HCT116 (cell line): ENCODE results near the gene SLC6A17. TPM values are rescaled to one million over a fixed set of nuclear protein-coding genes. Genes with fewer than 3 reads are reported as not detected.

Experiments
- ATAC-seq: fragments of 200-7000 bp; cut with Tn5 transposase; 2 replicates; pipeline ENCODE4 v1.9.1; 2020; ENCODE audit warnings: mild to moderate bottlenecking, moderate library complexity
- BruUV-seq: library from RNA; stranded (reverse); fragments of 400-500 nt; replicated peaks from 2 replicates; lab custom pipeline; 2021; lab: Mats Ljungman, UMichigan
- CTCF ChIA-PET: fragments of 300-600 bp; sonication (Branson Sonifier 250); formaldehyde crosslinking; loops from one replicate; lab custom pipeline; 2021; ENCODE audit warnings: antibody characterized with exemption; lab: Charles Lee
- POLR2A ChIA-PET: fragments of 300-600, 350-600 bp; sonication (Branson Sonifier 250); formaldehyde crosslinking; loops from one replicate; lab custom pipeline; 2021; ENCODE audit warnings: antibody characterized with exemption; lab: Charles Lee
- RAD21 ChIA-PET, 2 experiments: fragments of 300-600 bp; sonication (Branson Sonifier 250); formaldehyde crosslinking; loops; one replicate each; lab custom pipeline; 2023; ENCODE audit warnings: low total read pairs in 2 of 2; ENCODE audit not compliant: uncharacterized antibody in 2 of 2, unreplicated experiment in 2 of 2, low non-redundant PET in 1 of 2; lab: Charles Lee
- DNase-seq: peaks from one replicate; pipeline ENCODE4 v3.0.0-alpha.2; 2010; ENCODE audit warnings: low read depth, low spot score
- H2AFZ ChIP-seq: fragments of 200-600 bp; shearing (Covaris generic), sonication (generic); 2 replicates; pipeline ENCODE4 v1.6.1; 2017; ENCODE audit warnings: low read depth, mixed run types, mixed read lengths, antibody characterized with exemption, low read length; ENCODE audit not compliant: poor library complexity, severe bottlenecking
- H3K27ac ChIP-seq: 2 replicates; pipeline ENCODE4 v1.5.1; 2012; ENCODE audit warnings: low read depth, low read length
- H3K27me3 ChIP-seq: fragments of 200-600 bp; sonication (generic); 2 replicates; pipeline ENCODE4 v1.6.1; 2016; ENCODE audit warnings: mixed run types, low read length, mixed read lengths; ENCODE audit not compliant: insufficient read depth
- H3K36me3 ChIP-seq, 2 experiments: fragments of 200-500 bp in 1 of 2; fragments of 200-600 bp in 1 of 2; sonication (Bioruptor generic) in 1 of 2; sonication (generic) in 1 of 2; 2 replicates each; pipeline versions ENCODE4 v1.5.1 to v1.6.1; 2014 to 2016; ENCODE audit warnings: low read length in 2 of 2, inconsistent platforms in 1 of 2, mixed read lengths in 1 of 2, mixed run types in 1 of 2; ENCODE audit not compliant: insufficient read depth in 2 of 2, control insufficient read depth in 1 of 2
- H3K4me1 ChIP-seq, 2 experiments: fragments of 200-600 bp in 1 of 2; sonication (generic) in 1 of 2; 2 replicates each; pipeline versions ENCODE4 v1.5.1 to v1.6.1; 2012 to 2017; ENCODE audit warnings: low read length in 2 of 2, inconsistent platforms in 1 of 2, mild to moderate bottlenecking in 1 of 2, mixed read lengths in 1 of 2, mixed run types in 1 of 2, moderate library complexity in 1 of 2; ENCODE audit not compliant: insufficient read depth in 2 of 2, control insufficient read depth in 1 of 2
- H3K4me2 ChIP-seq: fragments of 200-600 bp; sonication (generic); 2 replicates; pipeline ENCODE4 v1.6.1; 2017; ENCODE audit warnings: mixed run types, low read length, mixed read lengths
- H3K4me3 ChIP-seq, 2 experiments: fragments of 200-600 bp in 1 of 2; sonication (generic) in 1 of 2; replicated peaks in 1 of 2; 2 replicates each; pipeline ENCODE4 v1.5.1; 2011 to 2016; ENCODE audit warnings: low read length in 2 of 2, control low read depth in 1 of 2, low read depth in 1 of 2, mild to moderate bottlenecking in 1 of 2, mixed read lengths in 1 of 2, mixed run types in 1 of 2
- H3K79me2 ChIP-seq: fragments of 200-600 bp; sonication (generic); 2 replicates; pipeline ENCODE4 v1.6.1; 2017; ENCODE audit warnings: mild to moderate bottlenecking, mixed run types, low read length, moderate library complexity, mixed read lengths; ENCODE audit not compliant: insufficient read depth
- H3K9ac ChIP-seq: fragments of 200-600 bp; sonication (generic); 2 replicates; pipeline ENCODE4 v1.6.1; 2016; ENCODE audit warnings: low read length, mixed read lengths
- H3K9me2 ChIP-seq: fragments of 200-600 bp; sonication (generic), shearing (Covaris generic); 2 replicates; pipeline ENCODE4 v1.6.1; 2017; ENCODE audit warnings: mixed run types, mild to moderate bottlenecking, moderate library complexity; ENCODE audit not compliant: insufficient read depth
- H3K9me3 ChIP-seq, 2 experiments: fragments of 200-500 bp in 1 of 2; fragments of 200-600 bp in 1 of 2; sonication (Bioruptor generic) in 1 of 2; sonication (generic) in 1 of 2; 2 replicates each; pipeline ENCODE4 v1.6.1; 2014 to 2017; ENCODE audit warnings: low read length in 2 of 2, mixed read lengths in 2 of 2, inconsistent platforms in 1 of 2, low read depth in 1 of 2, mild to moderate bottlenecking in 1 of 2, mixed run types in 1 of 2, moderate library complexity in 1 of 2; ENCODE audit not compliant: control insufficient read depth in 1 of 2, insufficient read depth in 1 of 2
- H4K20me1 ChIP-seq: fragments of 200-600 bp; sonication (generic), shearing (Covaris generic); 2 replicates; pipeline ENCODE4 v1.6.1; 2017; ENCODE audit warnings: mixed run types, mild to moderate bottlenecking, moderate library complexity; ENCODE audit not compliant: insufficient read depth
- CBX3 ChIP-seq: IDR thresholded peaks from 2 replicates; pipeline ENCODE4 v1.6.1; 2012; ENCODE audit warnings: low read depth
- CEBPB ChIP-seq: IDR thresholded peaks from 2 replicates; pipeline ENCODE4 v1.6.1; 2012; ENCODE audit warnings: low read depth
- EGR1 ChIP-seq: IDR thresholded peaks from 2 replicates; pipeline ENCODE4 v1.6.1; 2012; ENCODE audit warnings: low read depth
- ELF1 ChIP-seq: IDR thresholded peaks from 2 replicates; pipeline ENCODE4 v1.6.1; 2012; ENCODE audit warnings: low read depth, borderline replicate concordance
- EZH2 ChIP-seq: fragments of 200-600 bp; sonication (generic); IDR thresholded peaks from 2 replicates; pipeline ENCODE4 v1.6.1; 2017; ENCODE audit warnings: antibody characterized with exemption, mixed run types
- EZH2phosphoT487 ChIP-seq: fragments of 200-600 bp; IDR thresholded peaks from 2 replicates; pipeline ENCODE4 v1.6.1; 2018; ENCODE audit warnings: antibody characterized with exemption, borderline replicate concordance
- FOSL1 ChIP-seq: IDR thresholded peaks from 2 replicates; pipeline ENCODE4 v1.6.1; 2012; ENCODE audit warnings: low read depth
- POLR2A ChIP-seq: IDR thresholded peaks from 2 replicates; pipeline ENCODE4 v1.7.0; 2011; ENCODE audit warnings: borderline replicate concordance; ENCODE audit not compliant: insufficient read depth, insufficient read length; ENCODE audit errors: extremely low read depth
- POLR2AphosphoS5 ChIP-seq: IDR thresholded peaks from 2 replicates; pipeline ENCODE4 v1.6.1; 2011; ENCODE audit warnings: mild to moderate bottlenecking, low read depth, low read length, moderate library complexity
- RAD21 ChIP-seq: IDR thresholded peaks from 2 replicates; pipeline ENCODE4 v1.6.1; 2012; ENCODE audit warnings: low read depth, mild to moderate bottlenecking
- SP1 ChIP-seq: IDR thresholded peaks from 2 replicates; pipeline ENCODE4 v1.6.1; 2012; ENCODE audit warnings: low read depth
- SRF ChIP-seq: IDR thresholded peaks from 2 replicates; pipeline ENCODE4 v1.6.1; 2012; ENCODE audit warnings: low read depth
- TCF7L2 ChIP-seq: IDR thresholded peaks from 2 replicates; pipeline ENCODE4 v1.7.0; 2011; ENCODE audit warnings: borderline replicate concordance, inconsistent platforms; ENCODE audit not compliant: insufficient read depth, insufficient read length; ENCODE audit errors: extremely low read depth
- YY1 ChIP-seq: IDR thresholded peaks from 2 replicates; pipeline ENCODE4 v1.6.1; 2011; ENCODE audit warnings: low read length, low read depth, moderate library complexity, mild to moderate bottlenecking; ENCODE audit not compliant: insufficient replicate concordance; ENCODE audit errors: extremely low read depth
- ZNF274 ChIP-seq: fragments of 200-500 bp; sonication (Bioruptor generic); IDR thresholded peaks from 2 replicates; pipeline ENCODE4 v1.6.1; 2014; ENCODE audit warnings: mild to moderate bottlenecking, low read depth, low read length, inconsistent platforms
- intact Hi-C: fragments of 100-400 bp; cut with micrococcal nuclease; formaldehyde crosslinking; loops from 2 replicates; pipeline ENCODE4 v1.10.0; 2022
- total RNA-seq: library from RNA; stranded (reverse); gene quantifications from one replicate; pipeline ENCODE4 v1.2.1, GENCODE V29; 2021; ENCODE audit not compliant: unreplicated experiment
- TF ChIP-seq, protein P1 (sequence below): IDR thresholded peaks from 2 replicates; pipeline ENCODE4 v1.6.1; 2012; ENCODE audit warnings: low read depth
- TF ChIP-seq, protein P2 (sequence below): IDR thresholded peaks from 2 replicates; pipeline ENCODE4 v1.6.1; 2011; ENCODE audit warnings: mild to moderate bottlenecking, low read length, moderate library complexity; ENCODE audit not compliant: insufficient replicate concordance; ENCODE audit errors: extremely low read depth
- TF ChIP-seq, protein P3 (sequence below), 3 experiments: fragments of 200-600 bp in 1 of 3; sonication (generic) in 1 of 3; IDR thresholded peaks in 2 of 3; conservative IDR thresholded peaks in 1 of 3; 2 replicates each; pipeline ENCODE4 v1.5.1; 2012 to 2017; ENCODE audit warnings: low read depth in 2 of 3, low read length in 2 of 3, antibody characterized with exemption in 1 of 3, borderline replicate concordance in 1 of 3, control low read depth in 1 of 3, mild to moderate bottlenecking in 1 of 3, mixed read lengths in 1 of 3, mixed run types in 1 of 3, moderate library complexity in 1 of 3; ENCODE audit not compliant: insufficient read depth in 1 of 3

SLC6A17 gene
- total RNA-seq, 1 experiment from 2014 or later = 10.5 TPM

DNA sequence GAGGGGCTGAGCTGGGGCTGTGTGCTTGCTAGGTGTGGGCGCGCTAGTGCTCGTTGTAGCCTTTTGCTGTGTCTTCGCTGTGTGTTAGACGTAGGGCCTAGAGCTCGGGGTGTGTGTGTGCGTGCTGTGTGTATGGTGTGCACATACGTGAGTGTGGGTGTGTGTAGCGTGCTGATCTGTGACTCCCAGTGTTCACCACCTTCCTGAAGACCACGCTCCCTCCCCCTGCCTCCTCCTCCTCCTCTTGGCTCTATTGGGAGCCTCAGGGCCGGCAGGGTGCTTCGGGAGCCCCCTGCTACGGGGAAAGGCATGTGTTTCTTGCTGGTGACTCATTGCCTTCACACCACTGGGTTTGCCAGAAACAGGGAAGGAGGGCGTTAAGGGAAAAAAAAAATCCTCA lies 50.4 kb downstream of the SLC6A17 start:
- POLR2A ChIA-PET = no interaction called here
- H3K4me3 ChIP-seq = no peak overlapping the region
- H3K4me1 ChIP-seq = peaks cover 0 to 15% of the 10 kb centered on the region in 2 experiments; a peak in 2 of 4 replicates
- H3K9ac ChIP-seq = no peak overlapping the region
- DNase-seq (no peak), ATAC-seq (no peak)
- H3K4me2 ChIP-seq = no peak overlapping the region
- RAD21 ChIA-PET = no interaction called here
- no peaks in the 10 kb centered on the region for H3K36me3 ChIP-seq
- H3K27ac ChIP-seq = no peak overlapping the region
- no peaks in the 10 kb centered on the region for H4K20me1 ChIP-seq
- TF ChIP-seq ELF1 (no peak), FOSL1 (no peak), EGR1 (no peak), SP1 (no peak), CEBPB (no peak), EZH2phosphoT487 (no peak), CBX3 (no peak), TCF7L2 (no peak), ZNF274 (no peak), SRF (no peak), EZH2 (no peak), RAD21 (no peak), POLR2A (no peak), POLR2AphosphoS5 (no peak), YY1 (no peak)
- TF ChIP-seq, protein P1, sequence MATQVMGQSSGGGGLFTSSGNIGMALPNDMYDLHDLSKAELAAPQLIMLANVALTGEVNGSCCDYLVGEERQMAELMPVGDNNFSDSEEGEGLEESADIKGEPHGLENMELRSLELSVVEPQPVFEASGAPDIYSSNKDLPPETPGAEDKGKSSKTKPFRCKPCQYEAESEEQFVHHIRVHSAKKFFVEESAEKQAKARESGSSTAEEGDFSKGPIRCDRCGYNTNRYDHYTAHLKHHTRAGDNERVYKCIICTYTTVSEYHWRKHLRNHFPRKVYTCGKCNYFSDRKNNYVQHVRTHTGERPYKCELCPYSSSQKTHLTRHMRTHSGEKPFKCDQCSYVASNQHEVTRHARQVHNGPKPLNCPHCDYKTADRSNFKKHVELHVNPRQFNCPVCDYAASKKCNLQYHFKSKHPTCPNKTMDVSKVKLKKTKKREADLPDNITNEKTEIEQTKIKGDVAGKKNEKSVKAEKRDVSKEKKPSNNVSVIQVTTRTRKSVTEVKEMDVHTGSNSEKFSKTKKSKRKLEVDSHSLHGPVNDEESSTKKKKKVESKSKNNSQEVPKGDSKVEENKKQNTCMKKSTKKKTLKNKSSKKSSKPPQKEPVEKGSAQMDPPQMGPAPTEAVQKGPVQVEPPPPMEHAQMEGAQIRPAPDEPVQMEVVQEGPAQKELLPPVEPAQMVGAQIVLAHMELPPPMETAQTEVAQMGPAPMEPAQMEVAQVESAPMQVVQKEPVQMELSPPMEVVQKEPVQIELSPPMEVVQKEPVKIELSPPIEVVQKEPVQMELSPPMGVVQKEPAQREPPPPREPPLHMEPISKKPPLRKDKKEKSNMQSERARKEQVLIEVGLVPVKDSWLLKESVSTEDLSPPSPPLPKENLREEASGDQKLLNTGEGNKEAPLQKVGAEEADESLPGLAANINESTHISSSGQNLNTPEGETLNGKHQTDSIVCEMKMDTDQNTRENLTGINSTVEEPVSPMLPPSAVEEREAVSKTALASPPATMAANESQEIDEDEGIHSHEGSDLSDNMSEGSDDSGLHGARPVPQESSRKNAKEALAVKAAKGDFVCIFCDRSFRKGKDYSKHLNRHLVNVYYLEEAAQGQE = no peak
- TF ChIP-seq, protein P2, sequence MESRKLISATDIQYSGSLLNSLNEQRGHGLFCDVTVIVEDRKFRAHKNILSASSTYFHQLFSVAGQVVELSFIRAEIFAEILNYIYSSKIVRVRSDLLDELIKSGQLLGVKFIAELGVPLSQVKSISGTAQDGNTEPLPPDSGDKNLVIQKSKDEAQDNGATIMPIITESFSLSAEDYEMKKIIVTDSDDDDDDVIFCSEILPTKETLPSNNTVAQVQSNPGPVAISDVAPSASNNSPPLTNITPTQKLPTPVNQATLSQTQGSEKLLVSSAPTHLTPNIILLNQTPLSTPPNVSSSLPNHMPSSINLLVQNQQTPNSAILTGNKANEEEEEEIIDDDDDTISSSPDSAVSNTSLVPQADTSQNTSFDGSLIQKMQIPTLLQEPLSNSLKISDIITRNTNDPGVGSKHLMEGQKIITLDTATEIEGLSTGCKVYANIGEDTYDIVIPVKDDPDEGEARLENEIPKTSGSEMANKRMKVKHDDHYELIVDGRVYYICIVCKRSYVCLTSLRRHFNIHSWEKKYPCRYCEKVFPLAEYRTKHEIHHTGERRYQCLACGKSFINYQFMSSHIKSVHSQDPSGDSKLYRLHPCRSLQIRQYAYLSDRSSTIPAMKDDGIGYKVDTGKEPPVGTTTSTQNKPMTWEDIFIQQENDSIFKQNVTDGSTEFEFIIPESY = no peak
- TF ChIP-seq, protein P3, sequence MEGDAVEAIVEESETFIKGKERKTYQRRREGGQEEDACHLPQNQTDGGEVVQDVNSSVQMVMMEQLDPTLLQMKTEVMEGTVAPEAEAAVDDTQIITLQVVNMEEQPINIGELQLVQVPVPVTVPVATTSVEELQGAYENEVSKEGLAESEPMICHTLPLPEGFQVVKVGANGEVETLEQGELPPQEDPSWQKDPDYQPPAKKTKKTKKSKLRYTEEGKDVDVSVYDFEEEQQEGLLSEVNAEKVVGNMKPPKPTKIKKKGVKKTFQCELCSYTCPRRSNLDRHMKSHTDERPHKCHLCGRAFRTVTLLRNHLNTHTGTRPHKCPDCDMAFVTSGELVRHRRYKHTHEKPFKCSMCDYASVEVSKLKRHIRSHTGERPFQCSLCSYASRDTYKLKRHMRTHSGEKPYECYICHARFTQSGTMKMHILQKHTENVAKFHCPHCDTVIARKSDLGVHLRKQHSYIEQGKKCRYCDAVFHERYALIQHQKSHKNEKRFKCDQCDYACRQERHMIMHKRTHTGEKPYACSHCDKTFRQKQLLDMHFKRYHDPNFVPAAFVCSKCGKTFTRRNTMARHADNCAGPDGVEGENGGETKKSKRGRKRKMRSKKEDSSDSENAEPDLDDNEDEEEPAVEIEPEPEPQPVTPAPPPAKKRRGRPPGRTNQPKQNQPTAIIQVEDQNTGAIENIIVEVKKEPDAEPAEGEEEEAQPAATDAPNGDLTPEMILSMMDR (IDR thresholded peaks at IDR 0.05 in 2 of 3, conservative IDR thresholded peaks at IDR 0.05 in 1 of 3; ENCODE audit: borderline replicate concordance in 1 of 3, insufficient read depth in 1 of 3, low read depth in 2 of 3, low read length in 2 of 3) = no peak
- CTCF ChIA-PET = interaction anchor here (2.3 to 6.4 kb wide), 3 partner anchors 112 to 295 kb away, joined by 17 to 76 read pairs (median 49); no protein-coding TSS in a partner anchor
- no peaks in the 10 kb centered on the region for H3K9me3 ChIP-seq
- H2AFZ ChIP-seq = no peak overlapping the region
- BruUV-seq = no TSS peak
- H3K79me2 ChIP-seq = no peaks in the 10 kb centered on the region
- H3K9me2 ChIP-seq = no peaks in the 10 kb centered on the region
- intact Hi-C loops = loop anchor here (5.0 kb wide), 1 partner anchor 207 kb away; the partner anchor contains the start of gene LAMTOR5
- H3K27me3 ChIP-seq = no peaks in the 10 kb centered on the region
